Colonic mucosa (tissue), 4 donors: ENCODE results near the gene KIAA1217. TPM values are rescaled to one million over a fixed set of nuclear protein-coding genes. Genes with fewer than 3 reads are reported as not detected.

Source experiments
- DNase-seq: peaks from one replicate; pipeline ENCODE4 v3.0.0-alpha.2; 2020
- H3K27ac ChIP-seq: fragments of 200-600 bp; one replicate; pipeline ENCODE4 v1.8.0; 2021
- H3K27me3 ChIP-seq: fragments of 200-600 bp; one replicate; pipeline ENCODE4 v1.8.0; 2021
- H3K36me3 ChIP-seq: fragments of 200-600 bp; one replicate; pipeline ENCODE4 v1.8.0; 2021
- H3K4me1 ChIP-seq: fragments of 200-600 bp; one replicate; pipeline ENCODE4 v1.8.0; 2021; ENCODE audit warnings: mild to moderate bottlenecking
- H3K4me3 ChIP-seq: fragments of 200-600 bp; one replicate; pipeline ENCODE4 v1.8.0; 2021
- H3K9ac ChIP-seq, 2 donors: one replicate each; pipeline ENCODE4 v1.7.0; 2013; ENCODE audit warnings: control low read depth in 2 of 2, low read depth in 2 of 2, low read length in 2 of 2
- H3K9me3 ChIP-seq: fragments of 200-600 bp; one replicate; pipeline ENCODE4 v1.8.0; 2021
- intact Hi-C: fragments of 100-400 bp; cut with DNase I; formaldehyde crosslinking; loops from one replicate; pipeline ENCODE4 v1.14.1; 2022
- total RNA-seq, 2 donors: library from RNA; stranded (reverse); fragmentation: NEBNext Ultra II Directional in 1 of 2; extraction: Animal tissue kit (Norgen Biotek cat#: 25700) in 1 of 2; gene quantifications; one replicate each; pipeline ENCODE4 v1.2.1, GENCODE V29; 2021
- TF ChIP-seq, protein P1 (sequence below): fragments of 200-600 bp; IDR thresholded peaks from one replicate; pipeline ENCODE4 v1.8.0; 2022; ENCODE audit warnings: antibody characterized with exemption, mild to moderate bottlenecking
- donor health status: healthy.
- donor health status: DM: no; HTN: no; CAD: no.
- donor health status: DM: no; HTN: no; CAD: no.

The KIAA1217 gene
- total RNA-seq, 2 donors from 2014 or later, result 34.2 to 61.2 TPM

DNA sequence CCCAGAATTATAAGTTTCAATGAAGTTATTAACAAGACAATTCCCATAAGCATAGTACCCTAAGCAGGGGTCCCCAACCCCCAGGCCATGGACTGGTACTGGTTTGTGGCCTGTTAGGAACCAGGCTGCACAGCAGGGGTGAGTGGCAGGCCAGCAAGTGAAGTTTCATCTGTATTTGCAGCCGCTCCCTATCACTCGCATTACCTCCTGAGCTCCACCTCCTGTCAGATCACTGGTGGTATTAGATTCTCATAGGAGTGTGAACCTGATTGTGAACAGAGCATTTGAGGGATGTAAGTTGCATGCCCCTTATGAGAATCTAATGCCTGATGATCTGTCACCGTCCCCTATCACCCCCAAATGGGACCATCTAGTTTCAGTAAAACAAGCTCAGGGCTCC, 36.0 kb upstream of the KIAA1217 start:
- Histone ChIP-seq H3K9me3 (no peaks in the 10 kb centered on the region), H3K4me3 (no peak overlapping the region), H3K4me1 (no peaks in the 10 kb centered on the region), H3K27me3 (no peaks in the 10 kb centered on the region), H3K36me3 (no peaks in the 10 kb centered on the region), H3K27ac (no peak overlapping the region), H3K9ac (no peak overlapping the region)
- no peak for DNase-seq
- intact Hi-C loops, result no loop called here
- TF ChIP-seq, protein P1, sequence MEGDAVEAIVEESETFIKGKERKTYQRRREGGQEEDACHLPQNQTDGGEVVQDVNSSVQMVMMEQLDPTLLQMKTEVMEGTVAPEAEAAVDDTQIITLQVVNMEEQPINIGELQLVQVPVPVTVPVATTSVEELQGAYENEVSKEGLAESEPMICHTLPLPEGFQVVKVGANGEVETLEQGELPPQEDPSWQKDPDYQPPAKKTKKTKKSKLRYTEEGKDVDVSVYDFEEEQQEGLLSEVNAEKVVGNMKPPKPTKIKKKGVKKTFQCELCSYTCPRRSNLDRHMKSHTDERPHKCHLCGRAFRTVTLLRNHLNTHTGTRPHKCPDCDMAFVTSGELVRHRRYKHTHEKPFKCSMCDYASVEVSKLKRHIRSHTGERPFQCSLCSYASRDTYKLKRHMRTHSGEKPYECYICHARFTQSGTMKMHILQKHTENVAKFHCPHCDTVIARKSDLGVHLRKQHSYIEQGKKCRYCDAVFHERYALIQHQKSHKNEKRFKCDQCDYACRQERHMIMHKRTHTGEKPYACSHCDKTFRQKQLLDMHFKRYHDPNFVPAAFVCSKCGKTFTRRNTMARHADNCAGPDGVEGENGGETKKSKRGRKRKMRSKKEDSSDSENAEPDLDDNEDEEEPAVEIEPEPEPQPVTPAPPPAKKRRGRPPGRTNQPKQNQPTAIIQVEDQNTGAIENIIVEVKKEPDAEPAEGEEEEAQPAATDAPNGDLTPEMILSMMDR, result no peak

DNA sequence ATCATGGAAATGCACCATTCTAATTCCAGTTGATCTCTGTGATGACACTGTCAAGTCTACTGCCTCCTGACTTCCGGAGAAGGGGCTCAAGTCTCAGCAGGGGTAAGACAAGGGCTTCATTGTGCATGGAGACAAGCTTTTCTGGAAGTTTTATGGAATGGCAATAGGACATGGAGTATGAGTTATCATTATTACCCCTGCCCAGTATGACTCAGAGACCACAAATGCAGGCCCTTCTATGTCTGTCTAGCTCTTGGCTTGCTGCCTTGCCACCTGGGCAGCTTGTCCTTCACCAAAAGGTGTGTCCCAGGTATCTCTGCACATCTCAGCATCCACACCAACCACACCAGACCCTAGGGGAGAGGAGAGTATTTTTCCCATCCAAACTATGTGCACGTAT, 34.9 kb upstream of the KIAA1217 start:
- intact Hi-C loops, result no loop called here
- no peaks in the 10 kb centered on the region for H3K9me3 ChIP-seq

DNA sequence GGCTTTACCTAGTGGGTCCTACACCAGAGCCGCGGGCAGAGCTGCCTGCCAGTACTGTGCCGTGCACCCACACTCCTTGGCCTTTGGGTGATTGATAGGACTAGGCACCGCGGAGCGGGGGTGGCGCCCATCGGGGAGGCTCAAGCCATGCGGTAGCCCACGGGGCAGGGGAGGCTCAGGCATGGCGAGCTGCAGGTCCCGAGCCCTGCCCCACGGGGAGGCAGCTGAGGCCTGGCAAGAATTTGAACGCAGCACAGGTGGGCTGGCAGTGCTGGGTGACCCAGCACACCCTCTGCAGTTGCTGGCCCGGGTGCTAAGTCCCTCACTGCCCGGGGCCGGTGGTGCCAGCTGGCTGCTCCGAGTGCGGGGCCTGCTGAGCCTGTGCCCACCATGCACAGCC, 32.3 kb upstream of the KIAA1217 start:
- Histone ChIP-seq H3K9me3 (no peaks in the 10 kb centered on the region), H3K36me3 (no peaks in the 10 kb centered on the region), H3K27me3 (no peaks in the 10 kb centered on the region), H3K9ac (no peak overlapping the region), H3K4me1 (no peaks in the 10 kb centered on the region), H3K4me3 (no peak overlapping the region), H3K27ac (no peak overlapping the region)
- TF ChIP-seq, protein P1, result no peak
- intact Hi-C loops, result no loop called here
- DNase-seq, result no peak

More for the DNA sequence above, 34.9 kb upstream of the KIAA1217 start:
- Histone ChIP-seq H3K27me3 (no peaks in the 10 kb centered on the region), H3K4me1 (no peaks in the 10 kb centered on the region), H3K36me3 (no peaks in the 10 kb centered on the region), H3K4me3 (no peak overlapping the region), H3K27ac (no peak overlapping the region), H3K9ac (no peak overlapping the region)
- TF ChIP-seq, protein P1, result no peak
- no peak for DNase-seq

DNA sequence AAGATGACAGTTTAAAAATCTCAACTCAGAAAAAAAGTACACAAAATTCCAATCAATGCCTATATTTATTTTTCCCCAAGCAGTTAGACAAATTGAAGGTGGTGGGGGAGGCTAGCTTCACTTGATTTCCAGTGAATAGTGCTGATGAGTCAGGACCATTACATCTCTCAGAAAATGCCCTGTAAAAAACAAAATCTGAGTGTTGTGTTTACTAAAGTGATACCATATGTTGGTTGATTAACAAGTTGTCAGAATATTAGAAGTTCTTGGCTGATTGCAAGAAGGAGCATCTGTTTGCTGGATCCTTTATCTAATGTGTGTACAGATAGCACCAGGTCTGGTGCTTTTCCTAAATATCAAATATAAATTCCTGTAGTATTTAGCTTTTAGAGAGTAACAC, 31.3 kb upstream of the KIAA1217 start:
- TF ChIP-seq, protein P1, result no peak
- no peaks in the 10 kb centered on the region for H3K4me1 ChIP-seq
- intact Hi-C loops, result no loop called here
- H3K9ac ChIP-seq, result no peak overlapping the region
- no peak for DNase-seq
- H3K27ac ChIP-seq, result no peak overlapping the region
- no peaks in the 10 kb centered on the region for H3K27me3 ChIP-seq
- H3K36me3 ChIP-seq, result no peaks in the 10 kb centered on the region
- no peaks in the 10 kb centered on the region for H3K9me3 ChIP-seq
- no peak overlapping the region for H3K4me3 ChIP-seq

DNA sequence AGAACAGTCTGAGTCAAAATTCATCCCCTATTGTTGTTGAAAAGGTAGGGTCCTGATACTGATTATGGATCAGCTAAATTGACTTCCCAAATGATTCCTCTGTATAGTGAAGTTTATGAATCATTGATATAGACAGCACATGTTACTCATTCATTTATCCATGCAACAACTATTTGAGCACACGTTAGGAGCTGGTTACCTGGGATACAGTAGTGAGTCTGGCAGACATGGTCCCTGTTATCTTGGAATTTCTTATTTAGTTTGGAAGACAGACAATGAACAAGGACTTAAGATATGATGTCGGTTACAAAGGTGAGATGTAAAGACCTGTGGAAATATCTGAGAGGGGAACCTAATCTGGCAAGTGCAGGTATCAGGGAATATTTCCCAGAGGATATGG, 28.0 kb upstream of the KIAA1217 start:
- H3K27ac ChIP-seq, result no peak overlapping the region

More for the DNA sequence above, 28.0 kb upstream of the KIAA1217 start:
- Histone ChIP-seq H3K36me3 (no peaks in the 10 kb centered on the region), H3K27me3 (no peaks in the 10 kb centered on the region), H3K9ac (no peak overlapping the region), H3K4me3 (no peak overlapping the region), H3K9me3 (no peaks in the 10 kb centered on the region), H3K4me1 (no peaks in the 10 kb centered on the region)
- TF ChIP-seq, protein P1, result no peak
- intact Hi-C loops, result no loop called here
- no peak for DNase-seq
